Retinal pigment epithelial cell (primary cell): ENCODE data around the gene CISD1.

Experiments used
- DNase-seq: peaks from one replicate; pipeline ENCODE4 v3.0.0-alpha.2; 2010; ENCODE audit warnings: low read depth
- H3K4me3 ChIP-seq: 2 replicates; pipeline ENCODE4 v1.5.1; 2011; ENCODE audit warnings: mild to moderate bottlenecking, low read length, control low read depth, moderate library complexity
- CTCF ChIP-seq: conservative IDR thresholded peaks from 2 replicates; pipeline ENCODE4 v1.5.1; 2011; ENCODE audit warnings: low read depth, low read length, control low read depth, inconsistent platforms

The CISD1 gene

GRCh38 chr10:58258977-58259692 is 9.8 kb upstream of the CISD1 start:
- TF ChIP-seq CTCF = peak; percentile 18
- H3K4me3 ChIP-seq = no peak overlapping the region
- DNase-seq = no peak

DNA sequence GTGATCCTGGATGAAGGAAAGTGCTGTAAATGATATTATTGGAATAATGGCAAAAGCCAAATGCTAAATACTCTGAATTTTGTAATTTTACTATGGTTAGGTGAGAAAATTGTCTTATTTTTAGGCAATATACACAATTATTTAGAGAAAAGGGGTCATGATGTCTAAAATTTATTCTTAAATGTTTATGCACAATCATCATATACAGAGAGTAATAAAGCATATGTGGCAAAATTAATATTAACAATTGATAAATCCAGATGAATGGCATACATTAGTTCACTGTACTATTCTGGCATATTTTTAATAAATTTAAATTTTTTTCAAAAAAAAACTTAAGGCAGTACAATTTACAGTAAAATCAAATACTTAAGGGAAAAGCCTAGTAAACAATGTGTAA is 8.6 kb upstream of the CISD1 start:
- DNase-seq = no peak
- no peak for TF ChIP-seq CTCF
- H3K4me3 ChIP-seq = no peak overlapping the region

DNA sequence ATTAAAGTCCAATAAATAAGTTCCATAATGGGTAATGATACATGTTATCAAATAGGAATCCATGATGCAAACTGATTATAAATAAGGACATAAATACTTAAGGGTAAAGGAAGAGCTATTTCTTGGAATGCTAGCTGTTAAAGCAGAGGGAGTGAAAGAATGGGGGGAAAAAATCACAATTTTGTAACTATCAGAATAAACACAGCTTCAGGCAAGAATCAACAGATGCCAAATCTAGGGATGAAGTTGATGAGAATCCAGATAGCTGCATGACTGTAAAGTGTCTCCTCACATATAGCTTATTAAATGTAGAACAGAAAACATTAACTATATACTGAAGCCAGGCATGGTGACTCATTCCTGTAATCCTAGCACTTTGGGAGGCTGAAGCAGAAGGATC is 6.2 kb upstream of the CISD1 start:
- H3K4me3 ChIP-seq = no peak overlapping the region
- no peak for DNase-seq
- TF ChIP-seq CTCF = no peak

- no peak overlapping the region for H3K4me3 ChIP-seq
- no peak for DNase-seq
- TF ChIP-seq CTCF = no peak
Measured at GRCh38 chr10:58264780-58265179, 4.2 kb upstream of the CISD1 start.

DNA sequence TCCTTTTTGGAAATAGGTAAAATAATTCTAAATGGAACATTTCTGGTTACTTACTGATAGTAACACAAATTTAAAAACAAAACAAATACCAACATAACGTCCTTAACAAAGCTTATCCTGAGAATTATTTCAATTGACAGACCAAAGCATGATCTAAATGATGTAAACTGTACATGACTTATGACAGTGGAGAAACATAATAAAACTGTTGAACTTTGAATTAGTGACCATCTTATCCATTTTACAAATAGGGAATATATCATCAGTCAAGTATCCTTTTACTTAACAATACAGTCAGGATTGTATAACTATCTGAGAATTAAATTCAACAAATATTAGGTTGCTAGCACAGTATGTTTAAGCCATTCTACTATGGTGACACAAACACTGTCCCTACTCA is 3.7 kb upstream of the CISD1 start:
- no peak for DNase-seq
- no peak for TF ChIP-seq CTCF
- no peak overlapping the region for H3K4me3 ChIP-seq

DNA sequence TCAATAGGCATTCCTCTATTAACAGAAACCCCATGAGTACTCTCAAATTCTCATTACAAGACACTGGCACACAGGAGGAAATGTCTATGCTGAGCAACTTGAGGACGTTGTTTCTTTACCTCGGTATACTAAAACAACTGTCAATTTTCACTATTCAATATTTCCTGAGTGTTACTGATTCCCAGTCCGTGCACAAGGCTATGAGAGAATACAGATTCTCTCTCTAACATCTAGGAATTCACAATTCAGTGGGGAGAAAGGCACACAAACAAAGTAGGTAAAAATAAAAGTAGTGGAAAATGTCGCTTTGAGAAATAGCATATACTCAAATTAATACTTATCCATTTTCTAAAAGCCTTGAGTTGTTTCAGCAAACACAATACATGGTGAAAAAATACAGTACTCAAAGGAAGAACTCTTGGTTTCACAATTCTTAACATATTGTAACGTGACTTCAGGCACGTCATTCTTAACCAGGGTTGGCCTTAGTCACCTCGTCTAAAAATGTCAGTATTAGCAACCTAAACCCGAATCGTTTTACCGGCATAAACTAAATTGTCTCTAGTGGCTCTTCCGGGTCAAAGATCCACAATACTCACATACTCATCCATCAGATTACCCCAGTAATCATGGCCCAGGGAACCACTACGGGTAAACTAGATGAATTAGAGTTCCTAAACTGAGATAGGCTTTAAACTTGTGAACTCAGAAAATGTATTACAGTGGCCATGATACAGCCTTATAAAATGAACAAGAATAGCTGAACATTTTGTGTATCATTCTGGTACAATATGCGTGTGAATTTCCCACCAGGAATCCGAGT is 2.7 kb upstream of the CISD1 start:
- peak overlapping the region; percentile 83 for H3K4me3 ChIP-seq
- no peak for DNase-seq
- no peak for TF ChIP-seq CTCF
